ENCODE data around the gene SDC3.

DNA sequence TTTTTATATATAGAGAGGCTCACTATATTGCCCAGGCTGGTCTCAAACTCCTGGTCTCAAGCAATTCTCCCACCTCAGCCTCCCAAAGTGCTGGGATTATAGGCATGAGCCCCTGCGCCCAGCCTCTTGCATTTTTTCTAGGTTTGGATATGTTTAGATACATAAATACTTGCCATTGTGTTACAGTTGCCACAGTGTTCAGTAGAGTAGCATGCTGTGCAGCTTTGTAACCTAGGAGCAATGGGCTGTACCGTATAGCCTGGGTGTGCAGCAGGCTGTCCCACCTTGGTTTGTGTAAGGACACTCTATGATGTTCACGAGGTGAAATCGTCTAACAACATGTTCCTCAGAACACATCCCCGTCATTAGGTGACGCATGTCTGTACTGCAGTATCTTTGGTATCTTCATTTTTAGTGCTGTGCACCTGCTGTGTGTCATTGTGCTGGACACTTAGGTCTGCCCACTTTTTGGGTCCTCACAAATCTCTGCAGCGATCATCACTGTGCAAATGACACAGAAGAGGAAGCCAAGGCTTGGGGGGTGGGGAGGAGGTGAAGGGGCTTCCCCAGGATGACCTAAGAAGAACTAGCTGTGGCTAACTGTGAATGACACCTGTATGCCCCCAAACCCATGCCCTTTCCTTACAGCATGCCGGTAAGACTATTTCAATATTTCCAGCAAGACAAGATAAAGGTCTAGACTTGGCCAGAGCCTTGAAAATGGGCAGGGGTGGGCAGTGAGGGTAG, 44.5 kb downstream of the SDC3 start:
- TF ChIP-seq, protein P1, sequence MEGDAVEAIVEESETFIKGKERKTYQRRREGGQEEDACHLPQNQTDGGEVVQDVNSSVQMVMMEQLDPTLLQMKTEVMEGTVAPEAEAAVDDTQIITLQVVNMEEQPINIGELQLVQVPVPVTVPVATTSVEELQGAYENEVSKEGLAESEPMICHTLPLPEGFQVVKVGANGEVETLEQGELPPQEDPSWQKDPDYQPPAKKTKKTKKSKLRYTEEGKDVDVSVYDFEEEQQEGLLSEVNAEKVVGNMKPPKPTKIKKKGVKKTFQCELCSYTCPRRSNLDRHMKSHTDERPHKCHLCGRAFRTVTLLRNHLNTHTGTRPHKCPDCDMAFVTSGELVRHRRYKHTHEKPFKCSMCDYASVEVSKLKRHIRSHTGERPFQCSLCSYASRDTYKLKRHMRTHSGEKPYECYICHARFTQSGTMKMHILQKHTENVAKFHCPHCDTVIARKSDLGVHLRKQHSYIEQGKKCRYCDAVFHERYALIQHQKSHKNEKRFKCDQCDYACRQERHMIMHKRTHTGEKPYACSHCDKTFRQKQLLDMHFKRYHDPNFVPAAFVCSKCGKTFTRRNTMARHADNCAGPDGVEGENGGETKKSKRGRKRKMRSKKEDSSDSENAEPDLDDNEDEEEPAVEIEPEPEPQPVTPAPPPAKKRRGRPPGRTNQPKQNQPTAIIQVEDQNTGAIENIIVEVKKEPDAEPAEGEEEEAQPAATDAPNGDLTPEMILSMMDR (IDR thresholded peaks at IDR 0.05; ENCODE audit: insufficient read depth, low read length): no peak
- TF ChIP-seq POLR2AphosphoS5 (IDR thresholded peaks at IDR 0.05; ENCODE audit: low read depth) (no peak), GABPA (IDR thresholded peaks at IDR 0.05; ENCODE audit: low read depth) (no peak), SPI1 (IDR thresholded peaks at IDR 0.05; ENCODE audit: borderline replicate concordance, low read depth) (no peak)
- TF ChIP-seq, protein P2, sequence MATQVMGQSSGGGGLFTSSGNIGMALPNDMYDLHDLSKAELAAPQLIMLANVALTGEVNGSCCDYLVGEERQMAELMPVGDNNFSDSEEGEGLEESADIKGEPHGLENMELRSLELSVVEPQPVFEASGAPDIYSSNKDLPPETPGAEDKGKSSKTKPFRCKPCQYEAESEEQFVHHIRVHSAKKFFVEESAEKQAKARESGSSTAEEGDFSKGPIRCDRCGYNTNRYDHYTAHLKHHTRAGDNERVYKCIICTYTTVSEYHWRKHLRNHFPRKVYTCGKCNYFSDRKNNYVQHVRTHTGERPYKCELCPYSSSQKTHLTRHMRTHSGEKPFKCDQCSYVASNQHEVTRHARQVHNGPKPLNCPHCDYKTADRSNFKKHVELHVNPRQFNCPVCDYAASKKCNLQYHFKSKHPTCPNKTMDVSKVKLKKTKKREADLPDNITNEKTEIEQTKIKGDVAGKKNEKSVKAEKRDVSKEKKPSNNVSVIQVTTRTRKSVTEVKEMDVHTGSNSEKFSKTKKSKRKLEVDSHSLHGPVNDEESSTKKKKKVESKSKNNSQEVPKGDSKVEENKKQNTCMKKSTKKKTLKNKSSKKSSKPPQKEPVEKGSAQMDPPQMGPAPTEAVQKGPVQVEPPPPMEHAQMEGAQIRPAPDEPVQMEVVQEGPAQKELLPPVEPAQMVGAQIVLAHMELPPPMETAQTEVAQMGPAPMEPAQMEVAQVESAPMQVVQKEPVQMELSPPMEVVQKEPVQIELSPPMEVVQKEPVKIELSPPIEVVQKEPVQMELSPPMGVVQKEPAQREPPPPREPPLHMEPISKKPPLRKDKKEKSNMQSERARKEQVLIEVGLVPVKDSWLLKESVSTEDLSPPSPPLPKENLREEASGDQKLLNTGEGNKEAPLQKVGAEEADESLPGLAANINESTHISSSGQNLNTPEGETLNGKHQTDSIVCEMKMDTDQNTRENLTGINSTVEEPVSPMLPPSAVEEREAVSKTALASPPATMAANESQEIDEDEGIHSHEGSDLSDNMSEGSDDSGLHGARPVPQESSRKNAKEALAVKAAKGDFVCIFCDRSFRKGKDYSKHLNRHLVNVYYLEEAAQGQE (IDR thresholded peaks at IDR 0.05; ENCODE audit: insufficient replicate concordance, low read depth): no peak

Measured in HL-60 (cell line).